ENCODE results near the gene PRR20C. TPM values are rescaled to one million over a fixed set of nuclear protein-coding genes. Genes with fewer than 3 reads are reported as not detected.
A peak's percentile ranks its signal among the peaks of the same experiment; 100 is the strongest.
"Not testable (repeated sequence)": the region's sequence is repeated elsewhere in the genome, so short reads cannot be mapped to it uniquely, and the experiment has no call there.

The PRR20C gene
- total RNA-seq, 1 experiment from 2014 or later = not detected

GRCh38 chr13:57147188-57147587 is 6.7 kb upstream of the PRR20C start, which contains the start of gene PRR20B:
Gene PRR20B (plus strand): TSS chr13:57147488. CDS start chr13:57147875, 387 bp downstream.
- H3K4me1 ChIP-seq; POLR2A ChIA-PET; H3K36me3 Mint-ChIP-seq (ENCODE audit: insufficient read depth, unreplicated experiment); DNase-seq; H3K27me3 Mint-ChIP-seq (ENCODE audit: insufficient read depth, unreplicated experiment); intact Hi-C loops (cut with micrococcal nuclease; ENCODE audit: unreplicated experiment); H3K4me3 ChIP-seq (ENCODE audit: low read depth, low read length); H3K9me3 ChIP-seq; H3K4me3 Mint-ChIP-seq (ENCODE audit: unreplicated experiment); H3K27me3 ChIP-seq (replicated peaks; ENCODE audit: control insufficient read depth, insufficient read depth, low read length); H3K27ac Mint-ChIP-seq (ENCODE audit: unreplicated experiment); H3K36me3 ChIP-seq (ENCODE audit: control insufficient read depth, insufficient read depth, low read length); H3K4me1 Mint-ChIP-seq (ENCODE audit: low read depth, unreplicated experiment); BruUV-seq (replicated peaks); H3K9me3 Mint-ChIP-seq (ENCODE audit: unreplicated experiment); CTCF ChIA-PET: not testable (repeated sequence)

- H3K36me3 Mint-ChIP-seq (ENCODE audit: insufficient read depth, unreplicated experiment); H3K4me1 Mint-ChIP-seq (ENCODE audit: low read depth, unreplicated experiment); CTCF ChIA-PET; POLR2A ChIA-PET; H3K36me3 ChIP-seq (ENCODE audit: control insufficient read depth, insufficient read depth, low read length); BruUV-seq (replicated peaks); H3K27ac Mint-ChIP-seq (ENCODE audit: unreplicated experiment); H3K9me3 ChIP-seq; H3K4me3 Mint-ChIP-seq (ENCODE audit: unreplicated experiment); H3K27me3 ChIP-seq (replicated peaks; ENCODE audit: control insufficient read depth, insufficient read depth, low read length); H3K27me3 Mint-ChIP-seq (ENCODE audit: insufficient read depth, unreplicated experiment); H3K4me3 ChIP-seq (ENCODE audit: low read depth, low read length); H3K4me1 ChIP-seq; H3K9me3 Mint-ChIP-seq (ENCODE audit: unreplicated experiment); intact Hi-C loops (cut with micrococcal nuclease; ENCODE audit: unreplicated experiment): not testable (repeated sequence)
- DNase-seq = peak in 1 of 2 experiments; percentile 2
Measured at GRCh38 chr13:57148106-57148505, 5.8 kb upstream of the PRR20C start.

- H3K4me1 ChIP-seq; H3K27me3 Mint-ChIP-seq (ENCODE audit: insufficient read depth, unreplicated experiment); H3K9me3 ChIP-seq; H3K9me3 Mint-ChIP-seq (ENCODE audit: unreplicated experiment); H3K27ac Mint-ChIP-seq (ENCODE audit: unreplicated experiment); DNase-seq; H3K4me1 Mint-ChIP-seq (ENCODE audit: low read depth, unreplicated experiment); intact Hi-C loops (cut with micrococcal nuclease; ENCODE audit: unreplicated experiment); H3K36me3 ChIP-seq (ENCODE audit: control insufficient read depth, insufficient read depth, low read length); H3K27me3 ChIP-seq (replicated peaks; ENCODE audit: control insufficient read depth, insufficient read depth, low read length); H3K36me3 Mint-ChIP-seq (ENCODE audit: insufficient read depth, unreplicated experiment); H3K4me3 Mint-ChIP-seq (ENCODE audit: unreplicated experiment); BruUV-seq (replicated peaks); POLR2A ChIA-PET; H3K4me3 ChIP-seq (ENCODE audit: low read depth, low read length); CTCF ChIA-PET: not testable (repeated sequence)
Measured at GRCh38 chr13:57160332-57160731, 6.5 kb downstream of the PRR20C start, which contains the start of gene PRR20D. Gene PRR20D (plus strand): TSS chr13:57160632. CDS start chr13:57161019, 387 bp downstream.

GRCh38 chr13:57166897-57167296 is 13.0 kb downstream of the PRR20C start, which contains the start of gene PRR20E:
Gene PRR20E (plus strand): TSS chr13:57167197. CDS start chr13:57167584, 387 bp downstream.
- DNase-seq; H3K4me3 Mint-ChIP-seq (ENCODE audit: unreplicated experiment); H3K4me3 ChIP-seq (ENCODE audit: low read depth, low read length); H3K27ac Mint-ChIP-seq (ENCODE audit: unreplicated experiment); CTCF ChIA-PET; H3K4me1 Mint-ChIP-seq (ENCODE audit: low read depth, unreplicated experiment); intact Hi-C loops (cut with micrococcal nuclease; ENCODE audit: unreplicated experiment); H3K27me3 ChIP-seq (replicated peaks; ENCODE audit: control insufficient read depth, insufficient read depth, low read length); BruUV-seq (replicated peaks); H3K9me3 ChIP-seq; H3K27me3 Mint-ChIP-seq (ENCODE audit: insufficient read depth, unreplicated experiment); H3K36me3 Mint-ChIP-seq (ENCODE audit: insufficient read depth, unreplicated experiment); H3K36me3 ChIP-seq (ENCODE audit: control insufficient read depth, insufficient read depth, low read length); H3K9me3 Mint-ChIP-seq (ENCODE audit: unreplicated experiment); H3K4me1 ChIP-seq; POLR2A ChIA-PET: not testable (repeated sequence)

- Mint-ChIP-seq H3K27me3 (ENCODE audit: insufficient read depth, unreplicated experiment) (no peaks in the 10 kb centered on the region), H3K9me3 (ENCODE audit: unreplicated experiment) (no peaks in the 10 kb centered on the region), H3K4me3 (ENCODE audit: unreplicated experiment) (no peak overlapping the region), H3K27ac (ENCODE audit: unreplicated experiment) (no peak overlapping the region), H3K36me3 (ENCODE audit: insufficient read depth, unreplicated experiment) (no peaks in the 10 kb centered on the region), H3K4me1 (ENCODE audit: low read depth, unreplicated experiment) (no peaks in the 10 kb centered on the region)
- no TSS peak for BruUV-seq (replicated peaks)
- ChIA-PET POLR2A (no interaction called here), CTCF (no interaction called here)
- H3K27me3 ChIP-seq (replicated peaks; ENCODE audit: control insufficient read depth, insufficient read depth, low read length) = no peaks in the 10 kb centered on the region
- no peaks in the 10 kb centered on the region; the same call in 1 of the 2 replicates for H3K9me3 ChIP-seq
- H3K4me1 ChIP-seq = no peaks in the 10 kb centered on the region
- no peak overlapping the region for H3K4me3 ChIP-seq (ENCODE audit: low read depth, low read length)
- intact Hi-C loops (cut with micrococcal nuclease; ENCODE audit: unreplicated experiment) = no loop called here
- TF ChIP-seq CTCF (IDR thresholded peaks at IDR 0.05; ENCODE audit: insufficient read depth in 1 of 2, low read depth in 1 of 2, low read length in 1 of 2, severe bottlenecking in 1 of 2, unreplicated experiment in 1 of 2) = no peak
- no peaks in the 10 kb centered on the region for H3K36me3 ChIP-seq (ENCODE audit: control insufficient read depth, insufficient read depth, low read length)
- DNase-seq = no peak
Measured at GRCh38 chr13:57191667-57192066, 37.8 kb downstream of the PRR20C start.

All from Caco-2 (cell line).